H9 (cell line): ENCODE data around the gene BNC1. TPM values are rescaled to one million over a fixed set of nuclear protein-coding genes. Genes with fewer than 3 reads are reported as not detected.
A peak's percentile ranks its signal among the peaks of the same experiment; 100 is the strongest.

Source experiments
- DNase-seq: peaks from one replicate; pipeline ENCODE4 v3.0.0-alpha.2; 2017
- H2AFZ ChIP-seq: one replicate; pipeline ENCODE4 v1.6.1; 2013; ENCODE audit warnings: mild to moderate bottlenecking, low read length, control low read depth, moderate library complexity
- H2AK5ac ChIP-seq: 2 replicates; pipeline ENCODE4 v1.6.1; 2013; ENCODE audit warnings: low read length, control low read depth, mixed read lengths; ENCODE audit not compliant: insufficient read length
- H2BK120ac ChIP-seq: one replicate; pipeline ENCODE4 v1.6.1; 2013; ENCODE audit warnings: low read depth, mild to moderate bottlenecking, low read length, control low read depth, inconsistent platforms; ENCODE audit not compliant: poor library complexity, severe bottlenecking
- H2BK12ac ChIP-seq: 2 replicates; pipeline ENCODE4 v1.6.1; 2013; ENCODE audit warnings: low read length, control low read depth, mixed read lengths, low read depth; ENCODE audit not compliant: insufficient read length
- H2BK15ac ChIP-seq: 2 replicates; pipeline ENCODE4 v1.6.1; 2013; ENCODE audit warnings: low read depth, low read length, control low read depth
- H2BK20ac ChIP-seq: one replicate; pipeline ENCODE4 v1.6.1; 2013; ENCODE audit warnings: low read depth, mild to moderate bottlenecking, low read length, control low read depth, inconsistent platforms; ENCODE audit not compliant: poor library complexity, severe bottlenecking
- H2BK5ac ChIP-seq: 2 replicates; pipeline ENCODE4 v1.6.1; 2013; ENCODE audit warnings: low read length, control low read depth, mixed read lengths; ENCODE audit not compliant: insufficient read length
- H3K14ac ChIP-seq: 2 replicates; pipeline ENCODE4 v1.6.1; 2013; ENCODE audit warnings: low read length, control low read depth; ENCODE audit not compliant: insufficient read depth
- H3K18ac ChIP-seq: 2 replicates; pipeline ENCODE4 v1.6.1; 2013; ENCODE audit warnings: low read depth, mild to moderate bottlenecking, mixed read lengths, low read length, control low read depth; ENCODE audit not compliant: insufficient read length
- H3K23ac ChIP-seq: 2 replicates; pipeline ENCODE4 v1.6.1; 2013; ENCODE audit warnings: low read length, control low read depth, mixed read lengths, low read depth; ENCODE audit not compliant: insufficient read length
- H3K23me2 ChIP-seq: 2 replicates; pipeline ENCODE4 v1.6.1; 2013; ENCODE audit warnings: low read depth, mild to moderate bottlenecking, mixed read lengths, low read length, control low read depth; ENCODE audit not compliant: insufficient read length, poor library complexity, severe bottlenecking
- H3K27ac ChIP-seq: 2 replicates; pipeline ENCODE4 v1.5.1; 2013; ENCODE audit warnings: low read length, control low read depth, mixed read lengths, low read depth; ENCODE audit not compliant: insufficient read length
- H3K27me3 ChIP-seq: 2 replicates; pipeline ENCODE4 v1.6.1; 2013; ENCODE audit warnings: low read length, control low read depth, inconsistent platforms; ENCODE audit not compliant: insufficient read depth
- H3K4ac ChIP-seq: 2 replicates; pipeline ENCODE4 v1.6.1; 2013; ENCODE audit warnings: low read depth, mild to moderate bottlenecking, control low read depth, inconsistent platforms, low read length, moderate library complexity
- H3K4me1 ChIP-seq: 2 replicates; pipeline ENCODE4 v1.6.1; 2013; ENCODE audit warnings: low read length, control low read depth, inconsistent platforms; ENCODE audit not compliant: insufficient read depth
- H3K4me2 ChIP-seq: 2 replicates; pipeline ENCODE4 v1.6.1; 2013; ENCODE audit warnings: low read length, control low read depth, mixed read lengths; ENCODE audit not compliant: insufficient read length, insufficient read depth
- H3K56ac ChIP-seq: 2 replicates; pipeline ENCODE4 v1.6.1; 2013; ENCODE audit warnings: low read depth, mild to moderate bottlenecking, mixed read lengths, low read length, control low read depth; ENCODE audit not compliant: insufficient read length
- H3K79me1 ChIP-seq: 2 replicates; pipeline ENCODE4 v1.6.1; 2013; ENCODE audit warnings: low read depth, mild to moderate bottlenecking, moderate library complexity, low read length, control low read depth, inconsistent platforms; ENCODE audit not compliant: insufficient read depth, poor library complexity, severe bottlenecking
- H3K79me2 ChIP-seq: 2 replicates; pipeline ENCODE4 v1.6.1; 2013; ENCODE audit warnings: low read length, control low read depth, inconsistent platforms; ENCODE audit not compliant: insufficient read depth
- H3K9ac ChIP-seq: 2 replicates; pipeline ENCODE4 v1.6.1; 2013; ENCODE audit warnings: low read length, control low read depth, mixed read lengths; ENCODE audit not compliant: insufficient read length; ENCODE audit errors: extremely low read depth
- H3K9me3 ChIP-seq: one replicate; pipeline ENCODE4 v1.6.1; 2013; ENCODE audit warnings: low read depth, low read length, inconsistent platforms; ENCODE audit not compliant: control insufficient read depth
- H3T11ph ChIP-seq: one replicate; pipeline ENCODE4 v1.6.1; 2013; ENCODE audit warnings: mild to moderate bottlenecking, low read length, control low read depth, inconsistent platforms
- H4K20me1 ChIP-seq: one replicate; pipeline ENCODE4 v1.6.1; 2013; ENCODE audit not compliant: control insufficient read depth, insufficient read length, insufficient read depth
- H4K5ac ChIP-seq: 2 replicates; pipeline ENCODE4 v1.6.1; 2013; ENCODE audit warnings: low read depth, mild to moderate bottlenecking, mixed read lengths, low read length, control low read depth; ENCODE audit not compliant: insufficient read length
- H4K8ac ChIP-seq: replicated peaks from 2 replicates; pipeline ENCODE4 v1.6.1; 2013; ENCODE audit warnings: low read length, control low read depth, mixed read lengths, low read depth; ENCODE audit not compliant: insufficient read length
- H4K91ac ChIP-seq: 2 replicates; pipeline ENCODE4 v1.6.1; 2013; ENCODE audit warnings: low read depth, mild to moderate bottlenecking, moderate library complexity, mixed read lengths, low read length, control low read depth; ENCODE audit not compliant: insufficient read length
- H3K27ac Mint-ChIP-seq, 3 experiments: 2 replicates in 2 of 3; 3 replicates in 1 of 3; pipeline ENCODE4 v1.8.0; 2020 to 2021; ENCODE audit warnings: mixed read lengths in 3 of 3, mild to moderate bottlenecking in 1 of 3, moderate library complexity in 1 of 3
- H3K27me3 Mint-ChIP-seq: 2 replicates; pipeline ENCODE4 v1.8.0; 2021; ENCODE audit warnings: low read depth, mild to moderate bottlenecking, moderate library complexity, mixed read lengths
- H3K36me3 Mint-ChIP-seq, 3 experiments: 2 replicates in 2 of 3; 3 replicates in 1 of 3; pipeline ENCODE4 v1.8.0; 2020 to 2021; ENCODE audit warnings: low read depth in 3 of 3, mixed read lengths in 3 of 3; ENCODE audit not compliant: insufficient read depth in 1 of 3
- H3K4me1 Mint-ChIP-seq, 2 experiments: 2 replicates each; pipeline ENCODE4 v1.8.0; 2020; ENCODE audit warnings: mixed read lengths in 2 of 2
- H3K4me3 Mint-ChIP-seq, 2 experiments: 2 replicates in 1 of 2; 3 replicates in 1 of 2; pipeline ENCODE4 v1.8.0; 2020 to 2021; ENCODE audit warnings: mild to moderate bottlenecking in 2 of 2, mixed read lengths in 2 of 2, moderate library complexity in 1 of 2
- H3K9me3 Mint-ChIP-seq, 2 experiments: 2 replicates in 1 of 2; 3 replicates in 1 of 2; pipeline ENCODE4 v1.8.0; 2020; ENCODE audit warnings: mild to moderate bottlenecking in 2 of 2, mixed read lengths in 2 of 2, moderate library complexity in 1 of 2
- CTCF ChIP-seq: fragments of 200-600 bp; sonication (generic); conservative IDR thresholded peaks from 3 replicates; pipeline ENCODE4 v1.8.0; 2021; ENCODE audit warnings: antibody characterized with exemption, mild to moderate bottlenecking
- WGBS: extraction: QIAGEN DNeasy Blood & Tissue Kit; methylation state at CpG from one replicate; pipeline ENCODE4 v1.1.7; 2013; ENCODE audit warnings: missing lambda C conversion rate, low lambda C conversion rate, mixed read lengths; ENCODE audit not compliant: insufficient read length; ENCODE audit errors: extremely low coverage; 5-methylcytosine and 5-hydroxymethylcytosine counted together
- total RNA-seq: library from RNA; stranded (reverse); gene quantifications from 2 replicates; pipeline ENCODE4 v1.2.1, GENCODE V29; 2021

BNC1 gene
- total RNA-seq, 1 experiment from 2014 or later, result not detected

DNA sequence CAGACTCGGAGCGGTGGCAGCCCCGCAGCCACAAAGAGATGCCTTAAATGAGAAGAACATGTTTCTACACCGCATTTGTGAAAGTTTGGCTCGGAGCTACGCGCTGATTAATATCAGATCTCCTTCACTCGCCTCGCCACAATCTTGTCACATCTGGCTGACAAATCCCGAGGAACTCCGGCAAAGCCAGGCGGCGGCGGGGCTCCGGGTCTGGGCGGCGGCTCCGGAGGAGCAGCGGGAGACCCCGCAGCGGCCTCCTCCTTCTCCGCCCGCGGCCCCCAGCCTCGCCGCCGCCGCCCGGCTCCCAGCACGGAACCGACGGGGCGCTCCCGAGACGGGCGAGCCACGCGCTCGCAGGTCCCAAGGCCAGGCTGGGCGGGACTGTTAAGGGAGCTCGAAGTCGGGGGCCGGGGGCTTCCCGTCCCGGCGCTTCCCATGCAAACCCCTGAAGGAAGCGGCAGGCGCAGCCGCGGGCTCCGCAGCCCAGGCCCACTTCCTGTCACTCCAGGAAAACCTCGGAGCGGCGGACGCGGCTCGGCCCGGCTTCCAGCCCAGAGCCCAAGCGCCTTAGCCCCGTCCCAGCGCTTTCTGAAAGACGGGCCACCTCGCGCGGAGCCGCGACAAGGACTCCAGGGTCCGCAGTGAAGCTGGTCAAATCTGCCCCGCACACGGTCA, 1.2 kb downstream of the BNC1 start:
- Histone ChIP-seq H3K56ac (no peak overlapping the region), H3K14ac (no peak overlapping the region), H2BK20ac (no peak overlapping the region), H3T11ph (no peak overlapping the region), H3K4me1 (no peaks in the 10 kb centered on the region), H2BK5ac (no peak overlapping the region), H3K18ac (no peak overlapping the region), H3K23me2 (peaks cover 15% of the 10 kb centered on the region), H4K20me1 (no peaks in the 10 kb centered on the region), H3K23ac (no peak overlapping the region), H3K27ac (no peak overlapping the region), H3K9me3 (no peaks in the 10 kb centered on the region), H2BK120ac (no peak overlapping the region), H2AK5ac (no peak overlapping the region), H4K5ac (no peak overlapping the region), H3K4ac (no peak overlapping the region), H4K91ac (no peak overlapping the region), H4K8ac (no peak overlapping the region), H3K79me2 (no peaks in the 10 kb centered on the region), H3K9ac (no peak overlapping the region), H3K4me2 (peak overlapping the region; percentile 86), H2AFZ (no peak overlapping the region), H3K27me3 (peaks cover 29% of the 10 kb centered on the region; the same call in 1 of the 2 replicates), H3K79me1 (no peaks in the 10 kb centered on the region), H2BK12ac (no peak overlapping the region), H2BK15ac (no peak overlapping the region)
- TF ChIP-seq CTCF, result no peak
- DNase-seq, result peak; percentile 53
- WGBS, result no CpG with 5 or more reads among the region's 70 CpGs
- Mint-ChIP-seq H3K27ac (no peak overlapping the region), H3K9me3 (no peaks in the 10 kb centered on the region; a peak in 1 of 5 replicates), H3K4me1 (peaks cover 3 to 11% of the 10 kb centered on the region in 2 experiments; a peak in 3 of 4 replicates), H3K36me3 (no peaks in the 10 kb centered on the region), H3K27me3 (peaks cover 84% of the 10 kb centered on the region), H3K4me3 (peak overlapping the region; percentile 66 to 85)
